Stimulated activated CD4-positive, alpha-beta T cell treated with anti-CD3 and anti-CD28 coated beads, Interleukin-12 subunit alpha, Interleukin-12 subunit beta, amount 100 ng/mL, for 4 hours (primary cell): Measurements from ENCODE around the gene BNC2.
"Not testable (repeated sequence)": the region's sequence is repeated elsewhere in the genome, so short reads cannot be mapped to it uniquely, and the experiment has no call there.

Experiments used
- DNase-seq: peaks from one replicate; pipeline ENCODE4 v3.0.0-alpha.2; 2020

BNC2 gene, protein sequence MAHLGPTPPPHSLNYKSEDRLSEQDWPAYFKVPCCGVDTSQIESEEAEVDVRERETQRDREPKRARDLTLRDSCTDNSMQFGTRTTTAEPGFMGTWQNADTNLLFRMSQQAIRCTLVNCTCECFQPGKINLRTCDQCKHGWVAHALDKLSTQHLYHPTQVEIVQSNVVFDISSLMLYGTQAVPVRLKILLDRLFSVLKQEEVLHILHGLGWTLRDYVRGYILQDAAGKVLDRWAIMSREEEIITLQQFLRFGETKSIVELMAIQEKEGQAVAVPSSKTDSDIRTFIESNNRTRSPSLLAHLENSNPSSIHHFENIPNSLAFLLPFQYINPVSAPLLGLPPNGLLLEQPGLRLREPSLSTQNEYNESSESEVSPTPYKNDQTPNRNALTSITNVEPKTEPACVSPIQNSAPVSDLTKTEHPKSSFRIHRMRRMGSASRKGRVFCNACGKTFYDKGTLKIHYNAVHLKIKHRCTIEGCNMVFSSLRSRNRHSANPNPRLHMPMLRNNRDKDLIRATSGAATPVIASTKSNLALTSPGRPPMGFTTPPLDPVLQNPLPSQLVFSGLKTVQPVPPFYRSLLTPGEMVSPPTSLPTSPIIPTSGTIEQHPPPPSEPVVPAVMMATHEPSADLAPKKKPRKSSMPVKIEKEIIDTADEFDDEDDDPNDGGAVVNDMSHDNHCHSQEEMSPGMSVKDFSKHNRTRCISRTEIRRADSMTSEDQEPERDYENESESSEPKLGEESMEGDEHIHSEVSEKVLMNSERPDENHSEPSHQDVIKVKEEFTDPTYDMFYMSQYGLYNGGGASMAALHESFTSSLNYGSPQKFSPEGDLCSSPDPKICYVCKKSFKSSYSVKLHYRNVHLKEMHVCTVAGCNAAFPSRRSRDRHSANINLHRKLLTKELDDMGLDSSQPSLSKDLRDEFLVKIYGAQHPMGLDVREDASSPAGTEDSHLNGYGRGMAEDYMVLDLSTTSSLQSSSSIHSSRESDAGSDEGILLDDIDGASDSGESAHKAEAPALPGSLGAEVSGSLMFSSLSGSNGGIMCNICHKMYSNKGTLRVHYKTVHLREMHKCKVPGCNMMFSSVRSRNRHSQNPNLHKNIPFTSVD

DNA sequence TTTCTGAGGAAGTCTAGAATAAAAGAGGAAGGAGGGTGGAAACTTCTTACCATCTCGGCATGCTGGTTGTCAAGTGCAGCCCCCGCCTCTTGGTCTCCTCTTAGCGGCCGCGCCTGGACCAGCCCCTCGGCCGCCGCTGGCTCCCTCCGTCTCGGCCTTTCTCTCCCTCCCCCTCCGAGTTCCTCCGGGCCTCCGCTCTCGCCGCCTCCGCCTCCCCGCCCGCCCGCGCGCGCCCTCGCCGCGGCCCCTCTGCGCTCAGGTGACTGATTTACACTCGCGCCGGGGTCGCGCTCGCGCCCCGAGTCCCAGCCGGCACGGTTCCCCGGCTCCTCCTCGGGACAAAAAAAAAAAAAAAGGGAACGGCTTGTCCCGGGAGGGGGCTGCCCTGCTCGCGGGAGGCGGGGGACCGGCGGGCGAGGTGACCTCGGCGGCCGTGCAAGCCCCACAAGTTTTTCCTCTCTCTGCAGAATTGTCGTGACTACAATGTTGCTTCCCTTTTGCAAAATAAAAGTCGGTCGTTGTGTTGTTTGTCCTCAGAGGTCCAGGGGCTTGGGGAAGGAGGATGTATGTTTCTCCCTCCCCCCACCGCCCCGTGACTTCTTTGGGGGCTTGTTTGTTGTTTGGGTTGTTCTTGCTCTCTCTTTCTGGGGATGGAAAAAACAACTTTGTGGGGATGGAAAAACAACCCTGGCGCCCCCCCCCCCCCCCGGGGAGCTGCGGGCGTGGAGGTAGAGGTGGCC lies at the start of gene BNC2:
TSS of gene BNC2 (minus strand) at position 75 of the 740 bp plus-strand sequence. CDS start at position 53, 22 bp downstream.
- DNase-seq = no peak

DNA sequence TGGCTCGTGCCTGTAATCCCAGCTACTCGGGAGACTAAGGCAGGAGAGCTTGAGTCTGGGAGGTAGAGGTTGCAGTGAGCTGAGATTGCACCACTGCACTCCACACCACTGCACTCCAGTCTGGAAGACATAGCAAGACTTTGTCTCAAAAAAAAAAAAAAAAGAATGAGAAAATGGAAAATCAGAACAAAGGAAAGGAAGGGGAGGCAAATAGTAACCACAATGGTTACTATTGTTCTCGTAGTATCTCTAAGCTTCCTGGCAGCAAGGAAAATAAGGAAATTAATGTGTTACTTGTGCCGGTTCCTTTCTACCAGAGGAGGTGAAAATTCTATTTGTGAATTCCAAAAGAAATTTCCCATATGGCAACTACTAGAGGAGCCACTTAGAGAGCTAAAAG lies 48.5 kb upstream of the BNC2 start:
- no peak for DNase-seq

DNA sequence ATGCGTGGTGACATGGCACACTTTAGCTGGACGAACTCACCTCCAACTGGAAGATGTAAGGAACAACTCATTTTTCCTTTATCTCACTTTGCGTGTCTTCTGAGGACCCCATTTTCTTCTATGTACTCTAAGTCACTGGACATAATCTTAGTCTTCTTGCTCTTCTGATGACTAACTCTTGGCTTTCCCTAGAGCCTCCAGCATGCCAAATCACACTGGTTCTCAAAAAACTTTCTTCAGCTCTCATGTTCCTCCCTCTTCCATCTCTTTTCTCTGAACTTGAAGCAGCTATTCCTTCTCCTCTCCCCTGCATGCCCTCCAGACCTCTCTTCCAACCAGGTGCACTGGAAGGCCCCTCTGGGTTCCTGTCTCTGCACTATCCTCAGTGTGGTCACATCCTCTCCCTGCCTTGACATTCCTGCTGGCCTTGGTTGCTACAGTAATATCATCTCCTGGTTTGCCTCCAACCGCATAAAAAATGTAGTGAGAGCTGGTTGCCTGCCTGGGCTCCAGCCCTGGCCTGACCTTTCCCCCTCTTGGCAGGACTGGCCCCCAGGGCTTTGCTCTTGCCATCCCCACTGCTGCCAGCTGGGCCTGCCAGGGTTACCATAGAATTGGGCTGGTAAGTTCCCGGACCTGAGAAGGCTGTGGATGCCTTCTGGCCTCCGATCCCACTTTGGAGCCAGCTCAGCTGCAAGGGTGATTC lies 44.8 kb upstream of the BNC2 start:
- no peak for DNase-seq

DNA sequence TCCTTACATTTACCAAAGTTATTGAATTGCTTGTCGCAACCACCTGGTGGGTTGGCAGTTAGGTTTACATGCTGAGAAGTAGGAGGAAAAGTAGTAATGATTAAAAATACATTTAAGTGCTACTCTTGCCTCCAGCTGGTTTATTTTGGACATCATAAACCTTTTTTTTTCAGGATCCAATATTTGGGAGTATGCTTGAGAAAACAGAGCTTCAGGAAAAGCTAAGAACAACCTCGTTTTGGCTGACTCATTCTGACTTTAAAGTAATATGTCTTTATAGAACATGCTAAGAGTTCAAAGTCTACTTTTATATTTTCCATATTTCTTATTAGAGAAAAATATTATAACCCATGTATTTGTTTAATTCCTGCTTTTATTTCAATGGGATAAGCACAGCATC lies 41.7 kb upstream of the BNC2 start:
- no peak for DNase-seq

DNA sequence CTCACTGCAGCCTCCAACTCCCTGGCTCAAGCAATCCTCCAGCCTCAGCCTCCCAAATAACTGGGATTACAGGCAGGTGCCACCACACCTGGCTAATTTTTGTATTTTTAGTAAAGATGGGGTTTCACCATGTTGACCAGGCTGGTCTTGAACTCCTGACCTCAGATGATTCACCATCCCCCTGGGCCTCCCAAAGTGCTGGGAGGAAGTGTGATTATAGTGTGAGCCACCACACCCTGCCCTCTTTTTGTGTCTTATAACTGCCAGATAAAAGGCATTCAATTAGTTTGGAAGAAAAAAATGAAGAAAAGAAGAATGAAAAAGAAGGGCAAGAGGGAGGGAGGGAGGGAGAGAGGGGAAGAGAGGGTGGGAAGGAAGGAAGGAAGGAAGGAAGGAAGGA lies 37.7 kb upstream of the BNC2 start:
- not testable (repeated sequence) for DNase-seq

DNA sequence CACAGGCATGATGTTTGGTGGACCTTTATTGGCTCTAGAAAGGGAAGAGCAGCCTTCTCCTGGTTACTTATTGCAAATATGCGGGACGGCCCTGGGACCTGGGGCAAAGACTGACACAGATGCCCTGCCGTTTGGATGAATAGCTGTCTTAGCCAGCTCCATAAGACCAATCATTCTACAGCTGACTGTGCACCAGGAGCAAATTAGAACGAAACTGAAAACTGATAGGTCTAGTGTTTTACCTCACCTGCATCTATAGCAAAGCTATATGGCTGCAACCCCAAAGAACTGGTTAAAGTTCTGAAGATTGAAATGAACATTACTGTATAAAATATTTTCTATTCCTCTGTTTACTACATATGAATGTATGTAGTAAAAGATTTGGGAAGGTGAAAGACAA lies 34.2 kb upstream of the BNC2 start:
- no peak for DNase-seq

DNA sequence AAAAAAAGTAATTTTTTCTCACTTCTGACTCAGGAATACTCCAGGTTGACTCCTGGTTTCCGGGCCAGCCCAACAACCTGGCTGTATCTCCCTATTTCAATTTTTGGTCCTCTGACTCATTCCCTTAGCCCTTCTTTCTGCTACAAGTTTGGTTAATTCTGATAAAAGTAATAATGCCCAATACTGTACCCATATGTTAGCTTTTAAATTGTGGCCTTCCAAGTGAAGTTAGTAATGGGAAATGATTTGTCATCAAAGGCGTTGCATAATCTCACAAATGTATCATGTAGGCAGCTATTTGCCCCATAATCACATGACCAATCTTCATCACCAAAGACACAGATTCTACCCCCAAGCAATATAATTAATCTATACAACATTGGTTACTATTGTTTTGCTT lies 31.1 kb upstream of the BNC2 start:
- DNase-seq = no peak

DNA sequence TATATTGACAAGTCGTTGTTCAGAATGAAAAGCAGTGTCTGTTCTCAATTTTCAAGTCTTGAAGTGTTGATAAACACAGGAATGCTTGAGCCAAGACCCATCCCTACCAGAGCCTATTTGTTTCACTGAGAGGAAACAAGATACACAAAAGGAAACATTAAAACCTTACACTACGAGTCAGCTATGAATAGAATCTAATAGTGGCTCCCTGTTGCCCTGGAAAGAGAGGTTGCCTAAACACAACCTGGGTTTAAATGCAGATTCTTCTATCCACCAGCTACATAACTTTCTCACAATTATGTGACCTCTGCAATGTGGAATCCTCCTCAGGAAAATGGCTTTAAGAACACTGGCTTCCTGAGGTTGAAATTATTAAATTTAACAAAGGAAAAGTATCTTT lies 29.1 kb upstream of the BNC2 start:
- no peak for DNase-seq

DNA sequence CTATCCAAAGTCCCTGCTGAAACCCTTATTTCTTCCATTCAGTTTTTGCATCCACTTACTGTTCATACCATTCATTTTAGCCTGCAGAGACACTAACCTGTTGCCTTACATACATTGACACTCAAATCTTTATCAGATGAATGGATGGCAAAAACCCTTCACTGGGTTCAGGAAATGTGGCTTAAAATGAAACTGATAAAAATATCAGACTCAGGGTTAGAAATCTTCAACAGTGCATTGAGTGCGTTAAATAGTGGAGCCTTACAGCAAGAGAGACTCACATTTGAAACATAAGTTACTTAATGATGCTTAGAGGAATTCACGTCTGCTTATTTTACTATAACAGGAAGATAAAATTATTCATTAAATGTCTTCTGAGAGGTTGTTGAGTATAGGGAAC lies 28.0 kb upstream of the BNC2 start:
- no peak for DNase-seq

DNA sequence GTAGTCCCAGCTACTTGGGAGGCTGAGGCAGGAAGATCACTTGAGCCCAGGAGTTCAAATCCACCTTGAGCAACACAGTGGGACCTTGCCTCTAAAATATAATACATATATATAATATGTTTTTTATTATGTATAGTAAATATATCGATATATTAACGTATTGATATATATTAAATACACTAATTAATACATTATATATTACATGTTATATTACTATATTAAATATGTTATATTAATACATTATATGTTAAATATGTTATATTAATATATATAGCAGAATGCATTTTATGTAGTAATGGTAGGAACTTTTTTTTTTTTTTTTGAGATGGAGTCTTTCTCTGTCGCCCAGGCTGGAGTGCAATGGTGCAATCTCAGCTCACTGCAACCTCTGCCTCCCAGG lies 18.1 kb upstream of the BNC2 start:
- DNase-seq = no peak

DNA sequence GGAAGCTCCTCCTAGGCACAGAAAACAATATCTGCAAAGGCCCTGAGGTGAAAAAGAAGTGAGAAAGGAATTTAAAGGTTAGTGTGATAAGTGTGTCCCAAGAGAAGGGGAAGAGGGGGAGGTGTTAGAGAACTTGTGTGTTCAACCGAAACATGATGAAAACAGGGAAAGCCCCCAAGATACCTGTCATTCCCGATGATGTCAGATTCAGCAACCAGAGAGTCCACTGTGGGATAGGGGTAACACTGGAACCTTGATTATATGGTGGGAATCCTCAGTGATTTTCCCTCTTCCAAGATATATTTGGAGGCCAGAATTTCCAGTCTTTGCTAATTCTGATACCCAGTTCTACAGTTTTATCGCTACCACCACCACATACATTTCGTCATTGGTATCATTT lies 15.5 kb upstream of the BNC2 start:
- no peak for DNase-seq

DNA sequence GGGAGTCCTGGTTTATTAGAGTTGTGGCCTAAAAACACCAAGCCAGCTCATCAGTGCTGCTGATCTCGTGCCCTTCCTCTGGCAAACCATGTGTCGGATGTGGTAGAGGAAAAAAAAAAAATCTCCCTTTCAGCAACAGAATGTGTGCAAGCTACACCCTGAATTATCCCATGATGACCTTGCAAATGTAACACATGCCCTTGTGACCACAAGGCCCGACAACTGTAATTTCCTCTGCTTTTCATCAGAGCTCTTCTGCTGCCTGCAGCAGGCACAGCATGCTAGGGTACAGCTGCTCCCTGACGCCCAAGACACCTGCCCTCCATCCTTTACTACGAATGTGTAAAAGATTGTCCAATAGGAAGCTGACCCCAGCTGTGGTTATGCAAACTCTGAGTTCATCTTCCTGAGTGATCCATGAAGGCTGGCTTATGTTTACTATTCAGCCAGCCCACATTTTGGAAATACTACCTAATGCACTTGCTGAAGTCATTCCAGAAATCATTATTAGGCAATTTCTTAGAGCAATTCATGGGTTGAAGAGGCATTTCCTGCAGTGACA lies 14.6 kb upstream of the BNC2 start:
- no peak for DNase-seq

DNA sequence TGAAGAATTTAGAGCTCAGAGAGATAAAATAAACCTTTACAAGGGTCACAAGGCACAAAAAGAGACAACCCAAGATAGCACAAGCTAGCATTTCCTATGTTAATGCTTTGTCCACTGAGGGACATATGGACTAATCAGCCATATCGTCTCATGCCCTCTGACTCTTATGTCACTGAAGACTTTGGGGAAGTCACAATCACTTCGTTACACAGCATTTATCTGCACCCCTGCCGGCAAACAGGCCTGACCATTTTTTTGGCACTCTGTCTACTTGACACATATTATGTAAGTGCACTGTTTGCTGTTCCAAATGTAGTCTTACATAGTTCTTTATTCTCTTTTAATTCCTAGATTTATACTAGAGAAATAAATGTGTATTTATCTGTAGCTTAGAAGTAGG lies 13.9 kb upstream of the BNC2 start:
- no peak for DNase-seq

DNA sequence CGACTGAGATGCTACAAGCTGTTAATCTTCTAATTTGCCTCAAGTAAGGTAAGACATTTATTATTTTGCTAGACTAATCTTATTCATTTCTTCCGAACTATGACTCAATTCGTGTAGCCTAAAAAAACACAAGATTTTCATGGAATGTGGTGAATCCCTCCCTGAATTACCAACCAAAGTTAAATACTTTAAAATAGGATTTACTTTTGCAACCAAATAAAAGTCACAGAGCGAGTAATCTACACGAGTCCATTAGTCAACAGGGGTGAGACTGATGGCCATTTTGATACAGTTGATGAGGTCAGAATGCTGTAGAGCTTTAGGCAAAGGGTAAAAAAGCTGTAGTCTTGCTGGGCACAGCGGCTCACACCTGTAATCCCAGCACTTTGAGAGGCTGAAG lies 13.1 kb upstream of the BNC2 start:
- DNase-seq = no peak

DNA sequence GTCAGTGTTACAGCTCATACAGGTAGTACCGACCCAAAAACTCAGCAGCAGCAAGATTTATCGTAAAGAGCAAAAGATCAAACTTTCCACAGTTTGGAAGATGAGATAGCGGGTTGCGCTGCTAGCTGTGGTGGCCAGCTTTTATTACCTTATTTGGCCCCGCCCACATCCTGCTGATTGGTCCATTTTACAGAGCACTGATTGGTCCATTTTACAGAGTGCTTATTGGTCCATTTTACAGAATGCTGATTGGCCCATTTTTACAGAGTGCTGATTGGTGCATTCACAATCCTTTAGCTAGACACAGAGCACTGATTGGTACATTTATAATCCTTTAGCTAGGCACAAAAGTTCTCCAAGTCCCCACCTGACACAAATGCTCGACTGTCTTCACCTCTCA lies 12.0 kb upstream of the BNC2 start:
- DNase-seq = not testable (repeated sequence)

DNA sequence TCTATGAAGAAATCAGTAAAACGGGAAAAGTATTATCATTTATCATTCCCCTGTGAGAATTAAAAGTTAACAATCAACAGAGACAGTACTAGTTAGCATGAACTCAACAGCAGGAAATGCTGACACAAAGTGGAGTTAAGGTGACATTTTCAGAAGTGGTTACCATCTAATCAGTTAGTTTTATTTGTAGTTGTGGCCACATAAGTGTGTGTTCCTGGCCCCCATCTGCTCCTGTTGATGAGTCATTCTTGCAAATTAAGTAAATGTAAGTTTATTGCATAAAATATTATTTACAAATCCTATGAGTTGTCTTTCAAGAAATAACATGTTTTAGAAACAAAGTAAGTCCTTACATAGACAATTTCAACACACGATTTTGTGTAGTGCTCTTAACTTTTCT lies 8.9 kb upstream of the BNC2 start:
- no peak for DNase-seq

DNA sequence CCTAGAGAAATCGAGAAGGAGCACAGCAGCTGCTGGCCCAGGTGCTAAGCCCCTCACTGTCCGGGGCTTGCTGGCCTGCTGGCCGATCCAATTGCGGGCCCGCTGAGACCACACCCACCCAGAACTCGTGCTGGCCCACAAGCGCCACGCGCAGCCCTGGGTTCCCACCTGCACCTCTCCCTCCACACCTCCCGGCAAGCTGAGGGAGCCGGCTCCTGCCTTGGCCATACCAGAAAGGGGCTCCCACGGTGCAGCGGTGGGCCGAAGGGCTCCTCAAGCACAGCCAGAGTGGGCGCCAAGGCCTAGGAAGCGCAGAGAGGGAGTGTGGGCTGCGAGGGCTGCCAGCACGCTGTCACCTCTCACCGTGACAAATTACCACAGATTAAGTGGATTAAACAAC lies 6.8 kb upstream of the BNC2 start:
- no peak for DNase-seq

DNA sequence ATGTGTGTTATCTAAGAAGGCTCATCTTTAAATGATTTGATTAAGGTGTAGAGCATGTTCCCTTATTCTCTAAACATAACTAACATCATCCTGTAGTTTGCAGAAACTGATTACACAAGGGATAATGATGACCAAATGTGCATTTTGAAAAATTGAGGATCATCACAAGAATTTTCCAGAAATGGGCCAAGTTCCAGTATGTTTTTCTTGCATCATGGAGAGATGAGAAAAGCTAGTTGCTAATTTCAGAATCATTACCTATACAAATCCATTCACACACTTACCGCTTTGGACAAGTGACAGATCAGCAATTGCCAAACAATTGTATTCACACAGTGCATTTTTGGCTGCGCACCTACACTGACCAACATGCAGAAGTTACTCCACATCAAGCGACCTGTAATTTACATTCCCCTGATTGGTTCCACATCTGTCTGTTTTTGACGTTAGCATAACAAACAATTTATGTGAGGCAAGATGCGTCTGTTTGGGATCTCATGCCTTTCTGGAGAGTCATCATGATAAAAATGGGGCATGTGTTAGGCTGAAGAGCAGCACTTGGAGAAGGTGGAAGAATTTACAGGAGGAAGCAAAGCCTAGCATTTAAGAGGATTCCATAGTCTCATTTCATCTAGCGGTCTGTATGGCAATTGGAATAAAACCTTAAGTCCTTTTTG lies 2.8 kb upstream of the BNC2 start:
- DNase-seq = no peak

DNA sequence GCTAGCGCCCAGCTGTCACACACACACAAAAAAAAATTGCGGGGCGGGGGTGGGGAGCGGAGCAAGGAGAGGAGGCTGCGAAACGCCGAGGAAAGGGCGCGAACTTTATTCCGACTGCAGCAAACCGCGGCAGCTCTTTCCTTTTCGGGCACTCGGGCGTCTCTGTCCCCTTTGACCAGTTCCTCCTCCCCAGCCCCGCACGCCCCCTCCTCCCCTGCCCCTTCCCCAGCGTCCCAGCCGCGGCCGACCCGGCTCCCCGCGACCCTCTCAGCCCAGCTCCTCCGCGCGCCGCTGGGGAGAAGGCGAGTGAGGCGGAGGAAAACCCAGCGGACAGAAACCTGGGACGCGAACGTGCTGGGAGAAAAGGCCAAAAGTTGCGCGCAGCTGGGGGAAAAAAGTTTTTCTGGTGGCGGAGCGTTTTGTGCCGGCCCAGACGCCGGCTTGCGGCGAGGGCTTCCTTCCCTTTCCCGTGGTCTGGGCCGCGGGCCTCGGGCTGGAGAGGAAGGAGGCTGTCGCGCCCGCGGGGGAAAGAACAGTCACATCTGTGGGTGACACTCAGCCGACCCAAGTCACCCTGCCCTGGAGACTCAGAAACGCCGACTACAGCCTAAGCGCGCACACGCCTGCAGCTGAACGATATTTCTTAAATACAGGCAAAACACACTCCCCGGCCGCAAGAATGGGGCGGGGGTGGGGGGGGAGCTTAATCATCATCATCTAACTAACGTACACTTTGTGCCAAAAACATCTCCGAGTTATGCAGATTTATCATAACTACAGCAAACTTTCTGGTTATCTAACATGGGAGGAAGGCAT lies 1.1 kb upstream of the BNC2 start:
- no peak for DNase-seq

DNA sequence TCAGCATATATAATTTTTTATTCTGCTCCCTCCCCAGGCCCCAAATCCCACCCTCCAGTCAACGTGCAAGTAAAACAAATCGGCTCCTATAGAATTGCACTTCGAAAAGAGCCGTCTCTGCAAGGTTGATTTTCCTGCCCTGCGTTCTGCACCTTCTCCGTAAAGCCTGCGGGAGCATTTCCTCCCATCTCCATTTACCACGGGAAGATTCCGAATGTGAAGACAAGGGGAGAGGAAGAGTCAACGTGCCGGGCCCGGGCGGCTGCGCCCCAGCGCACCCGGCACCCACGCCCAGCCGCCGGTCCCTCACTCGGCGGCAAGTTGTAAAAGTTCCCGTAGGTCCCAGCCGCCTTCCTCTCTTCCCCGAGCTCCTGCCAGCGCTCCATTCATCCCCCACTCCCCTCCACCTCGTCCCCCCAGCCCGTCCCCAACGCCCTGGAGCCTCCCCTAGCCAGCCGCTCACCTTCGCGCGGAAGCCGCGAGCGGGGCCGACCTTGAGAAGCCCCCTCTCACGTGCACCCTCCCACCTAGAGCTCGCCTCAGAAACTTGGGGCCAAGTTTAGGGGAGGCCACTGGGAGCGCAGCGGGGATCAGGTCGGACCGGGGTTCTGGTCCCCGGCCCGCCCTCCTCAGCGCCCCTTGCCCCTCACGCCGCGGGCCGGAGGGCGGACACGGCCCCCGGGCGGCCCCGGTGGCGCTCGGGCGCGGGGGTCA lies 431 bp downstream of the BNC2 start:
- no peak for DNase-seq
